ENCODE results near the gene WDR75. TPM values are rescaled to one million over a fixed set of nuclear protein-coding genes. Genes with fewer than 3 reads are reported as not detected.

WDR75 gene
- total RNA-seq (10 to 100 TPM; 60.8 to 61.4 TPM), polyA plus RNA-seq (10 to 100 TPM; 12.3 to 23.3 TPM)

DNA sequence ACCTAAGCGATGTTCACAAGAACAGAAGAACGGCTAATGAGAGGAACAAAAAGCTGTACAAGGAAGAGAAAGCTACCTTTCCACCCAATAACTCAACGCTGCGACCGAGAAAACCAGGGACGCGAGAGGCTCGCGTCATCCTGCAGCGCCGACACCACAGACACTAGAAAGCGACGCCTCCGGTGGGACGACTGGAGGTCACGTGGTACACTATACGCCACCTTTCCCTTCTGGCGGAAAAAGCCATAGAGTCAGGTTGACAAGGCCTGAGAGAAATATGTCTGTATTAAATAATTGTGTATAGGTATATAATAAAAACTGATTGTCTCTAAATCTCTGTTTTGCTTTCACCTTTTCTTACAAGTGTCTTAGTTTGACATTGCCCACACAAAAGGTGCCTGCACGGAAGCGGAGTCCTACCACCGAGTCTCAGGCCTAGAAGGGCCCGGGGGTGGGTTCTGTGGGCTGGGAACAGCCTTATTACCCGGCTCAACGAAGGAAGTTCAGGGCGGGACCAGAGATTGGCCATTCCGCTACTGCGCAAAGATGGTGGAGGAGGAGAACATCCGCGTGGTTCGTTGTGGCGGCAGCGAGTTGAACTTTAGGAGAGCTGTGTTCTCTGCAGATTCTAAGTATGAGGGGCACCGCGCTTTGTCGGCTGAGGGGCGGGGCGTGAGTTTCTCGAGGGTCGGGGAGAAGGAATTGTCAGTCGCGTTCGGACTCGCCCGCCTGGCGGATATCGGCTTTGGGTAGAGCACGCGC is at the start of gene WDR75:
Gene WDR75 (plus strand): TSS at position 528 of the 762 bp plus-strand sequence. CDS start 19 bp downstream, at position 547.
- intact Hi-C loops (cut with micrococcal nuclease): loop anchor here (1.0 to 10.0 kb wide), 6 partner anchors 139 to 1208 kb away; partner anchors contain the start of genes ASNSD1, HIBCH, NAB1 and ORMDL1
- Mint-ChIP-seq H3K27me3 (no peaks in the 10 kb centered on the region), H3K27ac (peak within 1 kb of the TSS; percentile 97 to 100 (median 100)), H3K4me1 (peaks cover 0 to 18% (median 11%) of the 10 kb centered on the region in 4 donors), H3K36me3 (peaks cover 0 to 19% of the 10 kb centered on the region in 2 donors), H3K4me3 (peak within 1 kb of the TSS in 6 of 8 donors; percentile 98 to 100 (median 100)), H3K9me3 (peaks cover 0 to 3% (median 0%) of the 10 kb centered on the region in 8 donors)
- Histone ChIP-seq H3K4me3 (ENCODE audit: low read length in 2 of 2) (peak within 1 kb of the TSS; percentile 87 to 99), H3K27ac (ENCODE audit: low read depth, low read length) (peak within 1 kb of the TSS; percentile 89), H3K27me3 (ENCODE audit: insufficient read depth, low read length) (no peaks in the 10 kb centered on the region), H3K4me1 (ENCODE audit: insufficient read depth, low read length) (peaks cover 49% of the 10 kb centered on the region), H3K9me3 (ENCODE audit: control insufficient read depth in 1 of 2, low read length in 2 of 2) (no peaks in the 10 kb centered on the region), H3K36me3 (ENCODE audit: insufficient read depth, low read length) (no peaks in the 10 kb centered on the region)
- POLR2A ChIA-PET (ENCODE audit: partially characterized antibody): interaction anchor here (0.6 to 2.2 kb wide), 16 partner anchors 8 to 966 kb away, joined by 3 to 22 read pairs (median 3); partner anchors contain the start of genes ORMDL1, OSGEPL1, PMS1 and SLC40A1
- CTCF ChIA-PET (ENCODE audit: partially characterized antibody): interaction anchor here (1.2 to 1.9 kb wide), 3 partner anchors 140 to 219 kb away, joined by 4 to 6 read pairs (median 4); partner anchors contain the start of gene SLC40A1
- peak; percentile 93 to 96 (median 95) for DNase-seq

GRCh38 chr2:189393440-189394111 is 47.7 kb upstream of the WDR75 start:
- intact Hi-C loops (cut with micrococcal nuclease): no loop called here
- Histone ChIP-seq H3K9me3 (ENCODE audit: control insufficient read depth in 1 of 2, low read length in 2 of 2) (no peaks in the 10 kb centered on the region), H3K4me3 (ENCODE audit: low read length in 2 of 2) (no peak overlapping the region), H3K36me3 (ENCODE audit: insufficient read depth, low read length) (no peaks in the 10 kb centered on the region), H3K27ac (ENCODE audit: low read depth, low read length) (no peak overlapping the region), H3K4me1 (ENCODE audit: insufficient read depth, low read length) (no peaks in the 10 kb centered on the region), H3K27me3 (ENCODE audit: insufficient read depth, low read length) (no peaks in the 10 kb centered on the region)
- Mint-ChIP-seq H3K36me3 (no peaks in the 10 kb centered on the region), H3K27me3 (no peaks in the 10 kb centered on the region), H3K9me3 (peaks cover 0 to 2% (median 0%) of the 10 kb centered on the region in 8 donors), H3K4me1 (no peaks in the 10 kb centered on the region), H3K27ac (peak overlapping the region in 1 of 7 donors; percentile 5), H3K4me3 (no peak overlapping the region)
- CTCF ChIA-PET (ENCODE audit: partially characterized antibody): no interaction called here
- DNase-seq: no peak
- POLR2A ChIA-PET (ENCODE audit: partially characterized antibody): no interaction called here

GRCh38 chr2:189394525-189394924 is 46.7 kb upstream of the WDR75 start:
- CTCF ChIA-PET (ENCODE audit: partially characterized antibody): no interaction called here
- peak overlapping the region in 1 of 7 donors; percentile 15 for H3K27ac Mint-ChIP-seq
- H3K4me3 Mint-ChIP-seq: no peak overlapping the region
- POLR2A ChIA-PET (ENCODE audit: partially characterized antibody): no interaction called here
- H3K36me3 ChIP-seq (ENCODE audit: insufficient read depth, low read length): no peaks in the 10 kb centered on the region
- H3K36me3 Mint-ChIP-seq: no peaks in the 10 kb centered on the region
- H3K27me3 Mint-ChIP-seq: no peaks in the 10 kb centered on the region
- no peaks in the 10 kb centered on the region for H3K27me3 ChIP-seq (ENCODE audit: insufficient read depth, low read length)
- no peak for DNase-seq
- intact Hi-C loops (cut with micrococcal nuclease): no loop called here
- no peak overlapping the region for H3K27ac ChIP-seq (ENCODE audit: low read depth, low read length)
- H3K4me3 ChIP-seq (ENCODE audit: low read length in 2 of 2): no peak overlapping the region
- no peaks in the 10 kb centered on the region for H3K9me3 ChIP-seq (ENCODE audit: control insufficient read depth in 1 of 2, low read length in 2 of 2)
- no peaks in the 10 kb centered on the region for H3K4me1 Mint-ChIP-seq
- H3K9me3 Mint-ChIP-seq: peaks cover 0 to 2% (median 0%) of the 10 kb centered on the region in 8 donors
- H3K4me1 ChIP-seq (ENCODE audit: insufficient read depth, low read length): no peaks in the 10 kb centered on the region

DNA sequence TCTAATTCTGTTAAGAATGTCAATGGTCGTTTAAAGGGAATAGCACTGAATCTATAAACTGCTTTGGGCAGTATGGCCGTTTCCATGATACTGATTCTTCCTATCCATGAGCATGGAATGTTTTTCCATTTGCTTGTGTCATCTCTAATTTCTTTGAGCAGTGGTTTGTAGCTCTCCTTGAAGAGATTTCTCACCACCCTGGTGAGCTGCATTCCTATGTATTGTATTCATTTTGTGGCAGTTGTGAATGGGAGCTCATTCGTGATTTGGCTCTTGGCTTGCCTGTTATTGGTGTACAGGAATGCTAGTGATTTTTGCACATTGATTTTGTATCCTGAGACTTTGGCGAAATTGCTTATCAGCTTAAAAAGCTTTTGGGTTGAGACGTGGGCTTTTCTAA is 38.3 kb upstream of the WDR75 start:
- H3K9me3 ChIP-seq (ENCODE audit: control insufficient read depth in 1 of 2, low read length in 2 of 2): no peaks in the 10 kb centered on the region
- Mint-ChIP-seq H3K4me1 (peaks cover 5 to 11% (median 7%) of the 10 kb centered on the region in 4 donors), H3K4me3 (no peak overlapping the region), H3K27me3 (no peaks in the 10 kb centered on the region), H3K27ac (no peak overlapping the region), H3K36me3 (no peaks in the 10 kb centered on the region), H3K9me3 (peaks cover 0 to 2% (median 0%) of the 10 kb centered on the region in 8 donors)
- POLR2A ChIA-PET (ENCODE audit: partially characterized antibody): no interaction called here
- DNase-seq: no peak
- H3K27me3 ChIP-seq (ENCODE audit: insufficient read depth, low read length): no peaks in the 10 kb centered on the region
- no peaks in the 10 kb centered on the region for H3K4me1 ChIP-seq (ENCODE audit: insufficient read depth, low read length)
- CTCF ChIA-PET (ENCODE audit: partially characterized antibody): interaction anchor here (1.4 to 2.0 kb wide), 2 partner anchors 9 to 10 kb away, joined by 4 to 6 read pairs; no protein-coding TSS in a partner anchor
- no peak overlapping the region for H3K27ac ChIP-seq (ENCODE audit: low read depth, low read length)
- intact Hi-C loops (cut with micrococcal nuclease): no loop called here
- no peak overlapping the region for H3K4me3 ChIP-seq (ENCODE audit: low read length in 2 of 2)
- H3K36me3 ChIP-seq (ENCODE audit: insufficient read depth, low read length): no peaks in the 10 kb centered on the region

GRCh38 chr2:189406586-189407233 is 34.6 kb upstream of the WDR75 start:
- H3K4me1 Mint-ChIP-seq: peaks cover 9 to 15% (median 11%) of the 10 kb centered on the region in 4 donors
- Histone ChIP-seq H3K27me3 (ENCODE audit: insufficient read depth, low read length) (no peaks in the 10 kb centered on the region), H3K36me3 (ENCODE audit: insufficient read depth, low read length) (no peaks in the 10 kb centered on the region), H3K4me1 (ENCODE audit: insufficient read depth, low read length) (no peaks in the 10 kb centered on the region), H3K27ac (ENCODE audit: low read depth, low read length) (no peak overlapping the region), H3K4me3 (ENCODE audit: low read length in 2 of 2) (no peak overlapping the region), H3K9me3 (ENCODE audit: control insufficient read depth in 1 of 2, low read length in 2 of 2) (no peaks in the 10 kb centered on the region)
- no peaks in the 10 kb centered on the region for H3K27me3 Mint-ChIP-seq
- intact Hi-C loops (cut with micrococcal nuclease): no loop called here
- no peak overlapping the region for H3K27ac Mint-ChIP-seq
- no peaks in the 10 kb centered on the region for H3K36me3 Mint-ChIP-seq
- H3K4me3 Mint-ChIP-seq: no peak overlapping the region
- ChIA-PET POLR2A (ENCODE audit: partially characterized antibody) (no interaction called here), CTCF (ENCODE audit: partially characterized antibody) (interaction anchor here (1.2 kb wide), 1 partner anchor 9 kb away, joined by 3 read pairs; no protein-coding TSS in a partner anchor)
- no peak for DNase-seq
- no peaks in the 10 kb centered on the region for H3K9me3 Mint-ChIP-seq

GRCh38 chr2:189407281-189408209 is 33.7 kb upstream of the WDR75 start:
- H3K4me3 Mint-ChIP-seq: peak overlapping the region in 4 of 8 donors; percentile 3 to 43 (median 24)
- POLR2A ChIA-PET (ENCODE audit: partially characterized antibody): no interaction called here
- peak overlapping the region in 3 of 7 donors; percentile 2 to 13 (median 5) for H3K27ac Mint-ChIP-seq

More at GRCh38 chr2:189407281-189408209, 33.7 kb upstream of the WDR75 start:
- H3K27me3 Mint-ChIP-seq: no peaks in the 10 kb centered on the region
- no peaks in the 10 kb centered on the region for H3K27me3 ChIP-seq (ENCODE audit: insufficient read depth, low read length)
- CTCF ChIA-PET (ENCODE audit: partially characterized antibody): no interaction called here
- intact Hi-C loops (cut with micrococcal nuclease): no loop called here
- no peaks in the 10 kb centered on the region for H3K9me3 ChIP-seq (ENCODE audit: control insufficient read depth in 1 of 2, low read length in 2 of 2)
- H3K9me3 Mint-ChIP-seq: no peaks in the 10 kb centered on the region
- H3K27ac ChIP-seq (ENCODE audit: low read depth, low read length): no peak overlapping the region
- H3K36me3 ChIP-seq (ENCODE audit: insufficient read depth, low read length): no peaks in the 10 kb centered on the region
- DNase-seq: no peak
- H3K4me1 Mint-ChIP-seq: peaks cover 9 to 15% (median 11%) of the 10 kb centered on the region in 4 donors
- no peak overlapping the region for H3K4me3 ChIP-seq (ENCODE audit: low read length in 2 of 2)
- H3K4me1 ChIP-seq (ENCODE audit: insufficient read depth, low read length): no peaks in the 10 kb centered on the region
- no peaks in the 10 kb centered on the region for H3K36me3 Mint-ChIP-seq
